Stimulated activated CD8-positive, alpha-beta memory T cell treated with anti-CD3 and anti-CD28 coated beads, Interleukin-15, amount 100 ng/mL, for 24 hours (primary cell): Measurements from ENCODE around the gene MEIS3.

Source experiments
- DNase-seq: peaks from one replicate; pipeline ENCODE4 v3.0.0-alpha.2; 2020; ENCODE audit warnings: low read depth

The MEIS3 gene

GRCh38 chr19:47435196-47435595, 15.9 kb upstream of the MEIS3 start:
- DNase-seq: no peak

- no peak for DNase-seq
These were observed 14.8 kb upstream of the MEIS3 start for GRCh38 chr19:47434088-47434487.

GRCh38 chr19:47433121-47433520, 13.8 kb upstream of the MEIS3 start:
- DNase-seq: no peak

DNA sequence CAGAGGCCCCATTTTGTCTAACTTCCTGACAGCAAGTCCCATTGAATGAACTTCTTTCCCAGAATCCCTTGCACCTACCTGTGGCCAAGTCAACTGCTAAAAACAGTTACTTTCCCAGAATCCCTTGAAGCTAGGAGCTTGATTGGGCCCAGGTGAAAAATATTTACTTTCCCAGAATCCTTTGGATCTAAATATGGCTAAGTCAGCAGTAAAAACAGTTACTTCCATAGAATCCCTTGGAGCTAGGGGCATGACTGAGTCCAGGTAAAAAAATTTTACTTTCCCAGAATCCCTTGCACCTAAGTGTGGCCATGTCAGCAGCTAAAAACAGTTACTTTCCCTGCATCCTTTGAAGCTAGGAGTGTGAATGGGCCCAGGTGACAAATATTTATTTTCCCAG, 13.2 kb upstream of the MEIS3 start:
- no peak for DNase-seq

DNA sequence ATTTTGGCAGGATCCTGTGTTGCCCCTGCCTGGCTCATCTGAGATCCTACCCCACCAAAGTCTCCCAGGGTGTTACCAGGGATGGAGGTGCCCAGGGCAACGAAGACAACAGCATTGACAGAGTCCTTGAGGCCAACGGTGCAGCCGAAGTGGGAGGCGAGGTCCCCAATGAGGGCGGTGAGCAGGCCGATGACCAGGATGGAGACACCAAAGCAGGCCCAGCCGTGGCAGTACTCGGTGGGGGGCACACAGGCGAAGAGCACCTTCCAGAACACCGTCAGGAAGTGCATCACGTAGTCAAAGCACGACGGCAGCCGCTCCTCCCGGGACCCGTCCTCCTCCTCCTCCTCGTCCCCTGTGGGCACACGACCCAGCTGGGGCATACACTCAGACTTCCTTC, 12.8 kb upstream of the MEIS3 start:
- DNase-seq: no peak

GRCh38 chr19:47430041-47430802, 10.9 kb upstream of the MEIS3 start:
- no peak for DNase-seq

DNA sequence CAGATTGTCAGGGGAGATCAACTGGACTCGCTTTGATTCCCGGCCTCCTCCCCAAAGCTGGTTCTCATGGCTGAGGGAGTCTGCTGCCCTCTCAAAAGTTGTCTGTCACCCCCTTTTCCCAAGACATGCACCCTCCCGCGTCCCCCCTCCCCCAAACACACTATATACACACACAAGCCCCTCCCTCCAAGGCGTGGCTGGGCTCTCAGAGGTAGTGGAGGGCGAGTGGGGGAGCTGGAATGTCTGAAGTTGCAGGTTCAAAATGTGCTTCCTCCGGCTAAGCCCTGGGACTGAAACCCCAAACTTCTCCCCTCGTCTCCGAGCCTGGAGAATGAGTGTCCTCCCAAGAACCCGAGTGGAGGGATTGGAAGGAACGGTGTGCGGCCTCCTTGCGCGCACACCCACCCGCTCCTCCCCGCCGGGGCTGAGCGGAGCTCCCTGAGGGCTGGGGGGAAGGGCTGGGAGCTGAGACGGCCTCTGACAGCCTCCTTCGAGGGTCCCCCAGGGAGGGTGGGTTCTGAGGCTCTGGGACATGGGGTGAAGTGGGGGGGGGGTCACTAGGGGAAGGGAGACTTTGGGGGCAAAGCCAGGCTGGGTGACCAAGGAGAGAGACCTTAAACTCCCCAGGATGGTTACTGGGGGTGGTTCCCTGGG, 9.9 kb upstream of the MEIS3 start:
- no peak for DNase-seq

GRCh38 chr19:47428177-47428894, 9.0 kb upstream of the MEIS3 start:
- DNase-seq: peak; percentile 43

- DNase-seq: peak; percentile 42
These were observed 8.2 kb upstream of the MEIS3 start for GRCh38 chr19:47427241-47428176.

GRCh38 chr19:47423203-47423882, 4.0 kb upstream of the MEIS3 start:
- DNase-seq: no peak

DNA sequence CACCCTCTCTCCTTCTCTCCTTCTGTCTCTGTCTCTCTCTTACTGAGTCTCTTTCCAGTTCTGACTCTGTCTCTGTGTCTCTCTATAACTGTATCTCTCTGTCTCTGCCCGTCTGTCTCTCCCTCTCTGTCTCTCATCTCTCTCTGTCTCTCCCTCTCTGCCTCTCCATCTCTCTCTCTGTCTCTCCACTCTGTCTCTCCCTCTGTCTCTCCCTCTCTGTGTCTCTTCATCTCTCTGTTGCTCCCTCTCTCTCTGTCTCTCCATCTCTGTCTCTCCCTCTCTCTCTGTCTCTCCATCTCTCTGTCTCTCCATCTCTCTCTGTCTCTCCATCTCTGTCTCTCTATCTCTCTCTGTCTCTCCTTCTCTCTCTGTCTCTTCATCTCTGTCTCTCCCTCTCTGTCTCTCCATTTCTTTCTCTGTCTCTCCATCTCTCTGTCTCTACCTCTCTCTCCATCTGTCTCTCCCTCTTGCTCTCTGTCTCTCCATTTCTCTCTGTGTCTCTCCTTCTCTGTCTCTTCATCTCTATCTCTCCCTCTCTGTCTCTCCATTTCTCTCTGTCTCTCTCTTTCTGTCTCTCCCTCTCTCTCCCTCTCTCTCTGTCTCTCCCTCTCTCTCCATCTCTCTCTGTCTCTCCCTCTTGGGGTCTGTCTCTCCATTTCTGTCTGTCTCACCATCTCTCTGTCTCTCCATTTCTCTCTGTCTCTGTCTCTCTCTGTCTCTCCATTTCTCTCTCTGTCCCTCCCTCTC, 3.3 kb upstream of the MEIS3 start:
- DNase-seq: no peak

GRCh38 chr19:47421844-47422395, 2.6 kb upstream of the MEIS3 start:
- DNase-seq: no peak

- no peak for DNase-seq
These were observed 2.0 kb upstream of the MEIS3 start for GRCh38 chr19:47421244-47421786.

DNA sequence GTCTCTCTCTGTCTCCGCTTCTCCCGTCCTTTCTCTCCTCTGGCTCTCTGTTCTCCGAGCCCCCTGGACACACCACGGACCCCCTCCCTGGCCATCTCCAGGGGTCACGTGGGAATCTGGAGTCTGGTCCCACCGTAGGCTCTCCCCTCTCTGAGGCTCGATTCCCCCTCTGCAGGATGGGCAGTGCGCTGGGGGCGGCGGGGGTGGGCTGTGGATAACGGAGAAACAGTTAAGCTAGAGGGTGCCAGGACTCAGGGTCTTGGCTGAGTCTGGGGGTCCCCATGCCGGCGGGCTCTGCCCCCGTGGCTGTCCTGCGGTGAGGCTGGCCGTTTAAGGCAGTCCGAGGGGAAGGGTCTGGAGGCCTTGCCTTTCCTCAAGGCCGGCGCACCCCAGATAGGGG, 462 bp upstream of the MEIS3 start:
- no peak for DNase-seq

DNA sequence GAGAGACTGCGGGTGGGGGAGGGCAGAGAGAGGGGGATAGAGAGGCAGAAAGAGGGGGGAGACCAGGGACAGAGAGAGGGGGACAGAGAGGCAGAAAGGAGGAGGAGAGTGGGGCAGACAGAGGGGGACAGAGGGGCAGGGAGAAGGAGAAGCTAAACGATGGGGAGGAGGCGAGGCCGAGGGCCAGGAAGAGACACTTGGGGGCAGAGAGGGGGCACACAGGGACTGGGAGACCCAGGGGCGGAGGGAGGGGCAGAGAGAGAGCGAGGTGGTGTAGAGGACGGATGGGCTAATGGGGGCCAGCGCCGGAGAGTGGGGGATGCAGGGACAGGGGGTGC, 666 bp downstream of the MEIS3 start:
- no peak for DNase-seq

GRCh38 chr19:47417746-47418691, 1.3 kb downstream of the MEIS3 start:
- no peak for DNase-seq

- no peak for DNase-seq
These were observed 2.1 kb downstream of the MEIS3 start for GRCh38 chr19:47417107-47417745.

- no peak for DNase-seq
These were observed 2.7 kb downstream of the MEIS3 start for GRCh38 chr19:47416643-47416985.
